Glutamatergic neuron (in vitro differentiated cells): Measurements from ENCODE around the gene CLMN. TPM values are rescaled to one million over a fixed set of nuclear protein-coding genes. Genes with fewer than 3 reads are reported as not detected.
A peak's percentile ranks its signal among the peaks of the same experiment; 100 is the strongest.
"Not testable (repeated sequence)": the region's sequence is repeated elsewhere in the genome, so short reads cannot be mapped to it uniquely, and the experiment has no call there.

Experiments
- DNase-seq: peaks from one replicate; pipeline ENCODE4 v3.0.0; 2022
- H3K27ac Mint-ChIP-seq: one replicate; pipeline ENCODE4 v1.8.0; 2020; ENCODE audit warnings: mild to moderate bottlenecking, mixed read lengths, inconsistent platforms; ENCODE audit not compliant: unreplicated experiment
- H3K27me3 Mint-ChIP-seq: one replicate; pipeline ENCODE4 v1.8.0; 2020; ENCODE audit warnings: mild to moderate bottlenecking, moderate library complexity, mixed read lengths, inconsistent platforms; ENCODE audit not compliant: unreplicated experiment
- H3K36me3 Mint-ChIP-seq: one replicate; pipeline ENCODE4 v1.8.0; 2020; ENCODE audit warnings: mild to moderate bottlenecking, mixed read lengths, inconsistent platforms; ENCODE audit not compliant: unreplicated experiment
- H3K4me1 Mint-ChIP-seq: one replicate; pipeline ENCODE4 v1.8.0; 2020; ENCODE audit warnings: mild to moderate bottlenecking, low read depth, mixed read lengths, inconsistent platforms; ENCODE audit not compliant: unreplicated experiment
- H3K4me3 Mint-ChIP-seq: one replicate; pipeline ENCODE4 v1.8.0; 2020; ENCODE audit warnings: mild to moderate bottlenecking, mixed read lengths, inconsistent platforms; ENCODE audit not compliant: unreplicated experiment
- H3K9me3 Mint-ChIP-seq: one replicate; pipeline ENCODE4 v1.8.0; 2020; ENCODE audit warnings: mild to moderate bottlenecking, moderate library complexity, mixed read lengths, inconsistent platforms; ENCODE audit not compliant: unreplicated experiment
- total RNA-seq: library from RNA; stranded (reverse); fragmentation: NEBNext Ultra II Directional; extraction: Animal tissue kit (Norgen Biotek cat#: 25700); gene quantifications from one replicate; pipeline ENCODE4 v1.2.1, GENCODE V29; 2021; ENCODE audit not compliant: unreplicated experiment
- TF ChIP-seq, protein P1 (sequence below): fragments of 200-600 bp; sonication (generic); IDR thresholded peaks from one replicate; pipeline ENCODE4 v1.5.0; 2021; ENCODE audit not compliant: partially characterized antibody, unreplicated experiment

CLMN gene
- total RNA-seq, 1 donor from 2014 or later: 17.6 TPM

DNA sequence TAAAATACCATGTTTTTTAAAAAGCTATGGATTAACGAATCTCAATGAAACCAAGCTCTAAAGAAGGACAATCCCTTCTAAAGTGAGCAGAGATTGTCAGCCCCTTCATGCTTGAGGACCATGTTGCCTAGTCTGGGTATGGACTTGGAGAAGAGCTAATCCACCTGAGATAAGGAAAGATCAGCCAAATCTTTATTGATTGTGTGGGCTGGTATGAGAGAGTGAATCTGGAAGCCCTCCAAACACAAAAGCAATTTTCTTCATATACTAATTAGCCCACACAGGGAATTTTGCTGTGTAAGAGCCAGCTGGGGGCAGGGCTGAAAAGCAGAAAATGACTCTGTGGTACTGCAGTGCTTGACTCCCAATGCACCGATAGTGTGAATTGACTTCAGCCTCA is 115.0 kb downstream of the CLMN start:
- H3K27ac Mint-ChIP-seq: peak overlapping the region; percentile 2
- H3K9me3 Mint-ChIP-seq: no peaks in the 10 kb centered on the region
- TF ChIP-seq, protein P1, sequence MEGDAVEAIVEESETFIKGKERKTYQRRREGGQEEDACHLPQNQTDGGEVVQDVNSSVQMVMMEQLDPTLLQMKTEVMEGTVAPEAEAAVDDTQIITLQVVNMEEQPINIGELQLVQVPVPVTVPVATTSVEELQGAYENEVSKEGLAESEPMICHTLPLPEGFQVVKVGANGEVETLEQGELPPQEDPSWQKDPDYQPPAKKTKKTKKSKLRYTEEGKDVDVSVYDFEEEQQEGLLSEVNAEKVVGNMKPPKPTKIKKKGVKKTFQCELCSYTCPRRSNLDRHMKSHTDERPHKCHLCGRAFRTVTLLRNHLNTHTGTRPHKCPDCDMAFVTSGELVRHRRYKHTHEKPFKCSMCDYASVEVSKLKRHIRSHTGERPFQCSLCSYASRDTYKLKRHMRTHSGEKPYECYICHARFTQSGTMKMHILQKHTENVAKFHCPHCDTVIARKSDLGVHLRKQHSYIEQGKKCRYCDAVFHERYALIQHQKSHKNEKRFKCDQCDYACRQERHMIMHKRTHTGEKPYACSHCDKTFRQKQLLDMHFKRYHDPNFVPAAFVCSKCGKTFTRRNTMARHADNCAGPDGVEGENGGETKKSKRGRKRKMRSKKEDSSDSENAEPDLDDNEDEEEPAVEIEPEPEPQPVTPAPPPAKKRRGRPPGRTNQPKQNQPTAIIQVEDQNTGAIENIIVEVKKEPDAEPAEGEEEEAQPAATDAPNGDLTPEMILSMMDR: no peak

DNA sequence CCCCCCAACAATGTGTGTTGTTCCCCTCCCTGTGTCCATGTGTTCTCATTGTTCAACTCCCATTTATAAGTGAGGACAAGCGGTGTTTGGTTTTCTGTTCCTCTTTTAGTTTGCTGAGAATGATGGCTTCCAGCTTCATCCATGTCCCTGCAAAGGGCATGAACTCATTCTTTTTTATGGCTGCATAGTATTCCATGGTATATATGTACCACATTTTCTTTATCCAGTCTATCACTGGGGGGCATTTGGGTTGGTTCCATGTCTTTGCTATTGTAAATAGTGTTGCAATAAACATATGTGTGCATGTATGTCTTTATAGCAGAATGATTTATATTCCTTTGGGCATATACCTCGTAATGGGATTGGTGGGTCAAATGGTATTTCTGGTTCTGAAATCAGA is 118.0 kb downstream of the CLMN start:
- H3K36me3 Mint-ChIP-seq: peaks cover 11% of the 10 kb centered on the region
- DNase-seq, H3K4me3 Mint-ChIP-seq, H3K27ac Mint-ChIP-seq, H3K27me3 Mint-ChIP-seq, H3K9me3 Mint-ChIP-seq: not testable (repeated sequence)
- peaks cover 18% of the 10 kb centered on the region for H3K4me1 Mint-ChIP-seq

More for the DNA sequence above, 115.0 kb downstream of the CLMN start:
- Mint-ChIP-seq H3K36me3 (peaks cover 11% of the 10 kb centered on the region), H3K4me1 (peaks cover 25% of the 10 kb centered on the region), H3K27me3 (peaks cover 2% of the 10 kb centered on the region), H3K4me3 (no peak overlapping the region)
- no peak for DNase-seq

DNA sequence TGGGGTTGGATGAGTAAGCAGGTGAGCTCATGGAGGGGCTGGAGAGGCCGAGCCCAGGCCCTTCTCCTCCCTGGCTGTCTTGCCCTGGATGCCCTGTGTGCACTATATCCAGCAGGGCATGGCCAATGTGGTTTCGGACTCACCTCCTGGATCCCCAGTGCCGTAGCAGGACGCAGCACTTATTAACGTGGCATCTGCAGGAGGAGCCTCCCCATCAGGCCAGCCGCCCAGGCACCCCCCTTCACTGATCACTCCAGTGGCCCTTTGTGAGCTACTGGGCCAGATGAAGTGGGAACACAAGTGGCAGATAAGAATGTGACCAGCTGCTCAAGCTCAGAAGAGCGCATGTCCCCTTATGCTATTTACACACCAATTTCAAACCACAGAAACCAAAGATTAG is 119.3 kb downstream of the CLMN start:
- Mint-ChIP-seq H3K4me1 (peaks cover 18% of the 10 kb centered on the region), H3K27ac (peak overlapping the region; percentile 33)

DNA sequence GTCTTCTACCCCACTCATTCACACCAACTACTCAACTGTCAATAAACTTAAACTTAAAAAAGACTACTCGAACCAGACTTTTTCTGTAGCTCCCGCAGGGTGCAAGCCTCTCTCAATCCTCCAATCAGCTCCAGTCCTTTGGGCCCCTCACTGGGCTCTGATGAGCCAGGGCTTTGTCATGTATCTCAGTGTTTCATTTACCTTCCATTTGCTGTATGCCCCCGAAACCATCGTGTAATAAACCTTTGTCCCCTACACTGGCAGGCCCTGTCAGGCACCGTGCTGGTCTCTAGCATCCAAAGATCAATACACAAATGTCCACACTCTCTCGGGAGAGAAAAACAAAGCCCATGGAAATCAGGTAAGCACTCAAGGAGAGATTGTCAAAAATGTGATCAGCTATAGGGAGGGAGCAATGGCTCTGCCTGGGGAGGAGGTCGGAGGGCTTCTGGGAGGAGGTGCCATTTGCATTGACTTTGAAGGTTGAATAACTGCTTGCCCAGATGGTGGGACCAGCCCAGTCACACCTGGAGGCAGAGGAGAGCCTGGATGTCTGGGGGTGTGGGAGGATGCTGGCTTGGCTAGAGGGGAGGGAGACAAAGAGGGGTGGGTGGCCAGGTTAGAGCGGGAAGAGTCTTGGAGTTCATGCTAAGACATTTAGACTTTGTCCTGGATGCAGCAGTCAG is 120.3 kb downstream of the CLMN start:
- no peak for DNase-seq
- H3K27me3 Mint-ChIP-seq: peaks cover 4% of the 10 kb centered on the region
- H3K9me3 Mint-ChIP-seq: peaks cover 10% of the 10 kb centered on the region
- H3K4me3 Mint-ChIP-seq: no peak overlapping the region
- TF ChIP-seq, protein P1: no peak
- peaks cover 5% of the 10 kb centered on the region for H3K36me3 Mint-ChIP-seq
- no peak overlapping the region for H3K27ac Mint-ChIP-seq
- peaks cover 13% of the 10 kb centered on the region for H3K4me1 Mint-ChIP-seq

More for the DNA sequence above, 119.3 kb downstream of the CLMN start:
- Mint-ChIP-seq H3K4me3 (no peak overlapping the region), H3K36me3 (peaks cover 11% of the 10 kb centered on the region), H3K27me3 (peaks cover 2% of the 10 kb centered on the region), H3K9me3 (peaks cover 10% of the 10 kb centered on the region)
- DNase-seq: no peak
- TF ChIP-seq, protein P1: no peak

DNA sequence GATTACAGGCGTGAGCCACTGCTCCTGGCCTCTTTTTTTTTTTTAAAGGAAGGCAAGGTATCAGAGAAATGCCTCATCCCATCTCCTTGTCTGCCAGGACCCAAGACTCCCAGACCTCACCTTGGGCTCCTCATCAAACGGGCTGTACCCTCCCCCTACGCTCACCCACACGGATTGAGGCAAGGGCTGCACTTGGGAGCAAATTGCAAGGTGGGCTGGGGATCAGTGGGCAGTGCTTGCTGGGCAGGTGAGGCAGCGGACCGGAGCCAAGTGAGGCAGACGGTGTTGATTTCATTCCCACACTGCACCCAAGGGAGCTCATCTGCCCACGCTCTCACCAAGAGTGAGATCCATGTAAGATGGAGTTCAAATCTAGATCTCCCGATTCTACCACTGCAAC is 121.4 kb downstream of the CLMN start:
- H3K9me3 Mint-ChIP-seq: peaks cover 10% of the 10 kb centered on the region
- TF ChIP-seq, protein P1: no peak
- peaks cover 13% of the 10 kb centered on the region for H3K4me1 Mint-ChIP-seq
- no peak for DNase-seq
- no peak overlapping the region for H3K4me3 Mint-ChIP-seq
- H3K36me3 Mint-ChIP-seq: no peaks in the 10 kb centered on the region
- no peak overlapping the region for H3K27ac Mint-ChIP-seq
- H3K27me3 Mint-ChIP-seq: peaks cover 4% of the 10 kb centered on the region
